ENCODE results near the gene CPXM1. TPM values are rescaled to one million over a fixed set of nuclear protein-coding genes. Genes with fewer than 3 reads are reported as not detected.

The CPXM1 gene
- total RNA-seq, 8 experiments from 2014 or later: 0.84 to 53.5 (median 17.2) TPM; not detected in 1

DNA sequence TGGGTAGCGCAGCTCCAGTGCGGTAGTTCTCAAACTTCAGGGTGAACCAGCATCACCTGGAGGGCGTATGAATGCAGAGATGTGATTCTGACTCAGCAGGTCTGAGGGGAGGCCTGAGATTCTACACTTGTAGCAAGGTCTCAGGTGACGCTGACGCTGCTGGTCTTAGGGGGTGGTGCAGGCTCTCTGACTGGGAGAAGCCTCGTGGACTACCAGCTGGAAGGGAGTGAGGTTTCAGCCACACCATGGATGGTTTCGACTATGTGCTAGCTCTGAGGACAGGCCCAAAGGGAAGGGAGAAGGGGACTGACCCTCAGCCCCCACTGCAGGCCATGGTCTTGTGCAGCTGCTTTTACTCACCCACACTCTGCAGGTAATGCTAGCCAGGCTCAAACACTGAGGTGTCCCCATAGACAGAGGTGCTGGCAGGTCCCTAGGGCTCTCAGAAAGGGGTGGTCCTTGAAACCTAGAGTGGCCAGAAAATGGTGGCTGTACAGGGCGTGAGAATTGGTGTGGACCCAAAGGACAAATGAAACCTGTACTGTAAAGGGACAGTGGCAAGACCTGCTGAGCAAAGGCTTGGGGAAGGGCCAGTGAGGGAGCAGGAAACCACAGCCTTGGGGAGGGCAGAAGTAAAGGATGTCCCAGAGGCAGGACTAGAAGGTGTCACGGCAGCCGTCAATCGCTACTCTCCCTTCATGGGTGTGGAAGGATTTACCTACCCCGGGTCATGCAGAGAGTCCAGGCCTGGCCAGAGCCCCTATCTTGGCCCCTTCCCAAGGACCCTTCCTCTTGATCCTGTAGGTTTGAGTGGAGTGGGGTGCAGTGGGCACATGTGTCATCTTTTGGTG, 55.1 kb downstream of the CPXM1 start:
- Histone ChIP-seq H3K4me1 (replicated peaks in 1 of 2) (no peaks in the 10 kb centered on the region), H3K4me3 (no peak overlapping the region), H3K27ac (no peak overlapping the region)
- WGBS, 10 experiments: 60 to 100% (median 81%) methylated on average over 1 to 10 of the region's 12 CpGs; no CpG with 5 or more reads in 4 of the 10 experiments
- in situ Hi-C loops (cut with MboI; ENCODE audit: low pct_unique_long_range_greater_than_20kb in 2 of 9, low sequenced_read_pairs in 9 of 9, unreplicated experiment in 9 of 9): no loop called here
- ATAC-seq (replicated peaks in 6 of 8): no peak

Other genes with a start within 250 kb of the CPXM1 start
- gene NOP56, start 148.0 kb downstream of the CPXM1 start, total RNA-seq: 100 to 1,000 TPM; 131 to 482 (median 213) TPM
- gene IDH3B, start 136.4 kb downstream of the CPXM1 start, total RNA-seq: 100 to 1,000 TPM in 3 of 8 experiments, 10 to 100 TPM in 5; 53.1 to 119 (median 74.9) TPM
- gene EBF4, start 107.8 kb downstream of the CPXM1 start, total RNA-seq: 10 to 100 TPM in 2 of 8 experiments, 1 to 10 TPM in 6; 1.4 to 14.3 (median 8.2) TPM
- gene C20orf141, start 14.4 kb upstream of the CPXM1 start, total RNA-seq: under 1 TPM in 3 of 8 experiments, not detected in 5; 0.47 to 0.81 (median 0.67) TPM
- 1 to 10 TPM in 1 of 8 experiments, under 1 TPM in 4, not detected in 3; 0.13 to 1.4 (median 0.27) TPM for gene TMEM239, start 15.7 kb upstream of the CPXM1 start, total RNA-seq
- gene PCED1A, start 40.0 kb upstream of the CPXM1 start, total RNA-seq: 10 to 100 TPM; 24.5 to 49.6 (median 33.7) TPM
- gene VPS16, start 40.1 kb upstream of the CPXM1 start, total RNA-seq: 10 to 100 TPM; 26.3 to 39.9 (median 33.8) TPM
- 100 to 1,000 TPM in 1 of 8 experiments, 10 to 100 TPM in 7; 31.8 to 137 (median 58.2) TPM for gene PTPRA, start 72.9 kb upstream of the CPXM1 start, total RNA-seq
- gene GNRH2, start 243.0 kb upstream of the CPXM1 start, total RNA-seq: 1 to 10 TPM in 3 of 8 experiments, under 1 TPM in 4, not detected in 1; 0.27 to 1.2 (median 0.96) TPM
- gene MRPS26, start 245.4 kb upstream of the CPXM1 start, total RNA-seq: 10 to 100 TPM; 33.9 to 68.1 (median 54.1) TPM